Testis (tissue), 3 donors: ENCODE results near the gene CFAP221. TPM values are rescaled to one million over a fixed set of nuclear protein-coding genes. Genes with fewer than 3 reads are reported as not detected.

Source experiments
- DNase-seq: peaks from one replicate; pipeline ENCODE4 v3.0.0-alpha.2; 2019
- H3K27ac ChIP-seq, 2 donors: fragments of 200-600 bp; sonication (generic); one replicate each; pipeline ENCODE4 v1.5.1; 2019
- H3K27me3 ChIP-seq: fragments of 200-600 bp; sonication (generic); one replicate; pipeline ENCODE4 v1.5.1; 2019
- H3K36me3 ChIP-seq: fragments of 200-600 bp; sonication (generic); one replicate; pipeline ENCODE4 v1.5.1; 2017; ENCODE audit warnings: low read depth; ENCODE audit errors: missing control alignments
- H3K4me1 ChIP-seq: fragments of 200-600 bp; sonication (generic); one replicate; pipeline ENCODE4 v1.5.1; 2019
- H3K4me3 ChIP-seq, 2 donors: fragments of 200-600 bp; sonication (generic); one replicate each; pipeline ENCODE4 v1.5.1; 2017 to 2019
- H3K9me3 ChIP-seq: fragments of 200-600 bp; sonication (generic); one replicate; pipeline ENCODE4 v1.5.1; 2017
- POLR2A ChIP-seq: fragments of 450-650 bp; IDR thresholded peaks from one replicate; pipeline ENCODE4 v1.6.1; 2017; ENCODE audit warnings: antibody characterized with exemption, mild to moderate bottlenecking, moderate library complexity
- whole genome bisulfite sequencing, 2 donors: methylation state at CpG; one replicate each; pipeline ENCODE4 v1.1.5; 2018; 5-methylcytosine and 5-hydroxymethylcytosine counted together
- intact Hi-C: fragments of 100-400 bp; cut with DNase I; formaldehyde crosslinking; loops from one replicate; pipeline ENCODE4 v1.15.1; 2023; ENCODE audit warnings: low total_unique reads
- polyA plus RNA-seq: library from polyadenylated mRNA; stranded (reverse); fragments of 350-450 nt; fragmentation: Illumina TruSeq; extraction: RNeasy Lipid Tissue Mini Kit (QIAGEN cat#74804); gene quantifications from one replicate; pipeline ENCODE4 v1.2.3, GENCODE V29; 2014; ENCODE audit warnings: low read depth, low replicate concordance; ENCODE audit not compliant: insufficient read depth
- total RNA-seq, 2 donors: library from RNA; depleted of rRNA; stranded (reverse); fragments of >200 nt; gene quantifications; one replicate each; pipeline ENCODE4 v1.2.3, GENCODE V29; 2016
- TF ChIP-seq, protein P1 (sequence below), 3 experiments: fragments of 450-650 bp in 2 of 3; fragments of 200-600 bp in 1 of 3; sonication (generic) in 1 of 3; IDR thresholded peaks; one replicate each; pipeline ENCODE4 v1.5.1; 2016 to 2019; ENCODE audit warnings: antibody characterized with exemption in 3 of 3, mild to moderate bottlenecking in 2 of 3, moderate library complexity in 1 of 3

CFAP221 gene
- total and polyA plus RNA-seq, 3 donors from 2014 or later: 28.2 to 91.2 (median 62.4) TPM

DNA sequence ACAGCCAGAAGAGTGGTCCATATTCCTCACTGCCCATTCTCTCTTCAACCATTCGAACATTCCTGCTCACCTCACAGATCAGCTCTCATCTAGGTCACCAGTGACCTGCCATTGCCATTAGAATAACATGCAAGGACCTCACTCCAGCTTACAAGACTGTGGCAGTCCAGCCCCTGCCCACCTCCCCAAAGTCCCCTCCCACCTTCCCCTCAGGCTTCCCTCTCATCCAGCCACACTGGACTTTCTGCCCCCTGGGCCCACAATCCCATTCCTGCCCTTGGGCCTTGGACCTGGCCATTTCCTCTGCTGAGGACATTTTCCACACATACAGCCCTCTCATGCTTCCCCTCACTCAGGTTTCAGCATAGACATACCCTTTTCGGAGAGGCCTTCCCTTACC, 129.5 kb downstream of the CFAP221 start:
- Histone ChIP-seq H3K27ac (no peak overlapping the region), H3K9me3 (no peaks in the 10 kb centered on the region), H3K4me3 (no peak overlapping the region), H3K4me1 (no peaks in the 10 kb centered on the region), H3K27me3 (no peaks in the 10 kb centered on the region), H3K36me3 (no peaks in the 10 kb centered on the region)
- intact Hi-C loops: no loop called here
- DNase-seq: no peak
- 85 to 97% methylated on average over 2 of the region's 2 CpGs for WGBS, 2 donors
- TF ChIP-seq, protein P1, sequence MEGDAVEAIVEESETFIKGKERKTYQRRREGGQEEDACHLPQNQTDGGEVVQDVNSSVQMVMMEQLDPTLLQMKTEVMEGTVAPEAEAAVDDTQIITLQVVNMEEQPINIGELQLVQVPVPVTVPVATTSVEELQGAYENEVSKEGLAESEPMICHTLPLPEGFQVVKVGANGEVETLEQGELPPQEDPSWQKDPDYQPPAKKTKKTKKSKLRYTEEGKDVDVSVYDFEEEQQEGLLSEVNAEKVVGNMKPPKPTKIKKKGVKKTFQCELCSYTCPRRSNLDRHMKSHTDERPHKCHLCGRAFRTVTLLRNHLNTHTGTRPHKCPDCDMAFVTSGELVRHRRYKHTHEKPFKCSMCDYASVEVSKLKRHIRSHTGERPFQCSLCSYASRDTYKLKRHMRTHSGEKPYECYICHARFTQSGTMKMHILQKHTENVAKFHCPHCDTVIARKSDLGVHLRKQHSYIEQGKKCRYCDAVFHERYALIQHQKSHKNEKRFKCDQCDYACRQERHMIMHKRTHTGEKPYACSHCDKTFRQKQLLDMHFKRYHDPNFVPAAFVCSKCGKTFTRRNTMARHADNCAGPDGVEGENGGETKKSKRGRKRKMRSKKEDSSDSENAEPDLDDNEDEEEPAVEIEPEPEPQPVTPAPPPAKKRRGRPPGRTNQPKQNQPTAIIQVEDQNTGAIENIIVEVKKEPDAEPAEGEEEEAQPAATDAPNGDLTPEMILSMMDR (IDR thresholded peaks at IDR 0.05): no peak
- no peak for TF ChIP-seq POLR2A

DNA sequence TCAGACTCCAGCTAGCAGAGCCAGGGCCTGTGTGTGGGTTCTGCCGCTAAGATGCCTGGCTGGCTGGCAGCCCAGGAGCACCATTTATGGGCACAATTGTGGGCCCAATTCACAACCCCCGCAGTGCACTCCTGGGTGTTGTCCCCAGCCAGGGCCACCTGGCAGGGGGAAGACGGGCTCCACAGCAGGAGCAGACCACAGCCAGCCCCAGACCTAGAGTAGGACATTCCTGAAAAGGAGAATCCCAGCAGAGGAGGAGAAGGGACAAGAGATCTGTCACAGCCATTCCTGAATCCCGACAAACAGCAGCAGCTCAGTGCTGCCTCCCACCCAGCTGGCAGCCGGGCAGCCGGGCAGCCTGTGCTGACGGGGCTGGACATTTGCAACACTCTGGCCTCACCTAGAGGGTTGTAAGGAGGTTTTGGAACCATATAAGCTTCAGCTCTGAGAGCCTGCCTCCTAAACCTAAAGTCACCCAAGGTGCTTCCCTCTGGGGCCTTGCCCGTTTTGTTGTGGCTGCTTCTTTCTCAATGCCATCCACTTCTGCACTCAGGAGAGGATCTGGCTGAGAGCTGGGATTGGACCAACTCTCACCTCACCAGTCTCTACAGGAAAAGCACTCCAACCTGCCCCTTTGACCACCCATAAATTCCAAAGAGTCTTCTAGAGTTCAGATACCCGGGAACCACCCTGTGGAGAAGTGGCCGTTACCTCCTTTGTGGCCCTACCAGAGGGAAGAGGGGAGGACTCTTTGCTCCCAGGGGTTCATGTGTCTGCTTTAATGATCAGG, 130.7 kb downstream of the CFAP221 start:
- Histone ChIP-seq H3K27ac (no peak overlapping the region), H3K36me3 (no peaks in the 10 kb centered on the region), H3K4me3 (no peak overlapping the region), H3K9me3 (no peaks in the 10 kb centered on the region), H3K4me1 (peaks cover 2% of the 10 kb centered on the region), H3K27me3 (no peaks in the 10 kb centered on the region)
- 50 to 63% methylated on average over 9 to 10 of the region's 10 CpGs for WGBS, 2 donors
- TF ChIP-seq, protein P1 (IDR thresholded peaks at IDR 0.05): no peak
- TF ChIP-seq POLR2A: no peak
- no peak for DNase-seq
- intact Hi-C loops: no loop called here

DNA sequence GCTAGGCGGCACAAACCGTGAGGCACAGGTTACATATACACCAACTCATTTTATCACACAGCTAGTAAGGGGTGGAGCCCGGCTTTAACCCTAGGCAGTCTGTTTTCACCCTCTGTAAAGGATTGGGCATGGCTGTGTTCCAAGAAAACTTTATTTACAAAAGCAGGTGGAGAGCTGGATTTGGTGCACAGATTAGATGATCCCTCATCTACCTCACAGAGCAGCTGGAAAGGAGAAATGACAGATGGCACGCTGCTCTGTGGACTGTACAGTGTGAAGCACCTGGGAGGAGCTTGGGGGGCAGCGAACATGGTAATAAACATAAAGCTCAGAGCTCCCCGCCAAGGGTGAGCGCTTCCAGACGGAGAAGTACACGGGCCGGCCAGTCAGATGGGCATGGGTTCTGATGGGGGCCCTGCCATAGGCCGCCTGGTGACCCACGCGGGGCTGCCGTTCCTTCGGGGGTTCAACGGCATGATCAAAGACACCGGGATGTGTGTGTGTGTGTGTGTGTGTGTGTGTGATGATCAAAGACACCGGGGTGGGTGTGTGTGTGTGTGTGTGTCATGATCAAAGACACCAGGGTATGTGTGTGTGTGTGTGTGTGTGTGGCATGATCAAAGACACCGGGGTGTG, 133.9 kb downstream of the CFAP221 start:
- Histone ChIP-seq H3K4me1 (peaks cover 14% of the 10 kb centered on the region), H3K36me3 (no peaks in the 10 kb centered on the region), H3K27me3 (no peaks in the 10 kb centered on the region), H3K4me3 (peak overlapping the region in 1 of 2 donors; percentile 81), H3K27ac (no peak overlapping the region), H3K9me3 (no peaks in the 10 kb centered on the region)
- TF ChIP-seq, protein P1 (IDR thresholded peaks at IDR 0.05): no peak
- no peak for TF ChIP-seq POLR2A
- no peak for DNase-seq
- 62 to 66% methylated on average over 15 to 19 of the region's 19 CpGs for WGBS, 2 donors
- intact Hi-C loops: no loop called here

DNA sequence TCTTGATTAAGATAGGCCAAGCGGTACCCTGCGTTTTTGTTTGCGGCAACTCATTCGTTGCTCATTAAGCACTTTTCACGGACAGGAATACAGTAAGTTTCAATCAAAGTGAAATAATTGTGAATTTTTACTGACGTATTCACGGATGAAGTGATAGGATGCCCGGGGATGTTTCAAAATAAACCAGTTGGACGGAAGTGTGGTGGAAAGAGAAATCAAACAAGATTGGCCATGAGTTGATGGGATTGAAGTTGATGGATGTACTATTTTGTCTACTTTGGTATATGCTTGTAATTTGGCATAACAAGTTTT, 135.2 kb downstream of the CFAP221 start:
- intact Hi-C loops: no loop called here

More for the DNA sequence above, 135.2 kb downstream of the CFAP221 start:
- 1 to 3% methylated on average over 9 of the region's 9 CpGs for WGBS, 2 donors
- Histone ChIP-seq H3K4me3 (peak overlapping the region; percentile 81 to 92), H3K4me1 (peaks cover 26% of the 10 kb centered on the region), H3K27ac (no peak overlapping the region), H3K27me3 (no peaks in the 10 kb centered on the region), H3K36me3 (no peaks in the 10 kb centered on the region), H3K9me3 (no peaks in the 10 kb centered on the region)
- TF ChIP-seq, protein P1 (IDR thresholded peaks at IDR 0.05): no peak
- TF ChIP-seq POLR2A: no peak
- no peak for DNase-seq
